NCI-H2029 treated with DMSO at 0.1 percent for 48 hours (cell line): ENCODE data around the gene CCDC178.
A peak's percentile ranks its signal among the peaks of the same experiment; 100 is the strongest.
"Not testable (repeated sequence)": the region's sequence is repeated elsewhere in the genome, so short reads cannot be mapped to it uniquely, and the experiment has no call there.

ENCODE experiments used
- DNase-seq: peaks from one replicate; lab custom pipeline; 2025; lab: John Stamatoyannopoulos, UW

Gene CCDC178

GRCh38 chr18:33356735-33357134 is 83.8 kb downstream of the CCDC178 start:
- no peak for DNase-seq

GRCh38 chr18:33355756-33356155 is 84.8 kb downstream of the CCDC178 start:
- no peak for DNase-seq

GRCh38 chr18:33355263-33355662 is 85.3 kb downstream of the CCDC178 start:
- peak; percentile 13 for DNase-seq

GRCh38 chr18:33350256-33350655 is 90.3 kb downstream of the CCDC178 start:
- no peak for DNase-seq

GRCh38 chr18:33339733-33340132 is 100.8 kb downstream of the CCDC178 start:
- not testable (repeated sequence) for DNase-seq

- no peak for DNase-seq
These were observed 105.7 kb downstream of the CCDC178 start for GRCh38 chr18:33334781-33335180.

GRCh38 chr18:33330711-33331110 is 109.8 kb downstream of the CCDC178 start:
- no peak for DNase-seq

- DNase-seq: no peak
These were observed 113.5 kb downstream of the CCDC178 start for GRCh38 chr18:33326975-33327374.

GRCh38 chr18:33317640-33318039 is 122.9 kb downstream of the CCDC178 start:
- no peak for DNase-seq

GRCh38 chr18:33316146-33316587 is 124.4 kb downstream of the CCDC178 start:
- no peak for DNase-seq

GRCh38 chr18:33307520-33307919 is 133.0 kb downstream of the CCDC178 start:
- no peak for DNase-seq

- DNase-seq: no peak
These were observed 136.2 kb downstream of the CCDC178 start for GRCh38 chr18:33304277-33304676.

- no peak for DNase-seq
These were observed 149.0 kb downstream of the CCDC178 start for GRCh38 chr18:33291539-33291938.

- no peak for DNase-seq
These were observed 152.3 kb downstream of the CCDC178 start for GRCh38 chr18:33288082-33288716.

GRCh38 chr18:33282709-33283333 is 157.7 kb downstream of the CCDC178 start:
- DNase-seq: no peak

GRCh38 chr18:33282142-33282541 is 158.4 kb downstream of the CCDC178 start:
- no peak for DNase-seq

- DNase-seq: no peak
These were observed 163.1 kb downstream of the CCDC178 start for GRCh38 chr18:33277431-33277830.

GRCh38 chr18:33275843-33276242 is 164.7 kb downstream of the CCDC178 start:
- no peak for DNase-seq

- no peak for DNase-seq
These were observed 170.2 kb downstream of the CCDC178 start for GRCh38 chr18:33270297-33270696.

GRCh38 chr18:33269223-33269622 is 171.3 kb downstream of the CCDC178 start:
- DNase-seq: no peak

- no peak for DNase-seq
These were observed 176.0 kb downstream of the CCDC178 start for GRCh38 chr18:33264566-33264965.

GRCh38 chr18:33239298-33239697 is 201.2 kb downstream of the CCDC178 start:
- no peak for DNase-seq

- no peak for DNase-seq
These were observed 208.2 kb downstream of the CCDC178 start for GRCh38 chr18:33232318-33232626.
